ENCODE measurements around the gene TERT.

GRCh38 chr5:1268056-1268455 is 26.8 kb downstream of the TERT start:
- TF ChIP-seq CTCF (IDR thresholded peaks at IDR 0.05; ENCODE audit: insufficient read depth, low read length, poor library complexity, severe bottlenecking) (no peak), EZH2phosphoT487 (conservative IDR thresholded peaks at IDR 0.05; ENCODE audit: low read length) (no peak)
